KG1 (cell line): ENCODE measurements around the gene PPARG.

Experiments
- DNase-seq: peaks from one replicate; lab custom pipeline; 2025; lab: John Stamatoyannopoulos, UW

PPARG gene

GRCh38 chr3:12413721-12414255 is 124.9 kb downstream of the PPARG start:
- DNase-seq = no peak

DNA sequence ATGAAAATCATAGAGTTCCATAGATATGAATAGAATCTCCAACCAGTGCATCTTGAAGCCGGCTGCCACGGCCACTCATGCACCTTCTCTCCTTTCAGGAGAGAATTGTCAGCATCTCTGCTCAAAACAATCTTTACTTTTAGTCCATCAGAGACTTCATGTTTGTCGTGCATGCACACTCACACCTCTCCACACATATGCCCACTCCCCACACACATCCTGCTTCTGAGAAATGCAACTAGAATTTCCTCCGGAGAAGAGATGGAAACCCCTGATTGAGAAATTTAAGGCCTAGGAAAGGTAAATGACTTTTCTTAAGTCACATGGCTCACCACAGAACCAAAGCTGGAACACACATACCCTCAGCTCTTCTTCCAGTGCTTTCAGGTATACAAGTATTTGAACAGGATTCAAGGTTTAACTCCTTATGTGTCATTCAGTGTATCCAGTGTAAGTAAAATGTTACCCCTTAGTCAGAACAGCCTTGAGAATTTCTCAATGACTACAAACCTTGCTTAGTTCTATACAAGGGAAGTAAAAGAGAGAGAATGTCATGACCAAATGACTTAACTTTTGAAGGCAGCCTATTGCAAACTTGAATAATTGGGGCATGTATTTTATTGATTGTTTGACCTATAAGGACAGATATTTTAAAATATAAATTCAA is 126.3 kb downstream of the PPARG start:
- no peak for DNase-seq

DNA sequence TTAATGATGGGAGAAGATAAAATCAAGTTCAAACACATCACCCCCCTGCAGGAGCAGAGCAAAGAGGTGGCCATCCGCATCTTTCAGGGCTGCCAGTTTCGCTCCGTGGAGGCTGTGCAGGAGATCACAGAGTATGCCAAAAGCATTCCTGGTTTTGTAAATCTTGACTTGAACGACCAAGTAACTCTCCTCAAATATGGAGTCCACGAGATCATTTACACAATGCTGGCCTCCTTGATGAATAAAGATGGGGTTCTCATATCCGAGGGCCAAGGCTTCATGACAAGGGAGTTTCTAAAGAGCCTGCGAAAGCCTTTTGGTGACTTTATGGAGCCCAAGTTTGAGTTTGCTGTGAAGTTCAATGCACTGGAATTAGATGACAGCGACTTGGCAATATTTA is 127.9 kb downstream of the PPARG start:
- DNase-seq = no peak

GRCh38 chr3:12420393-12420792 is 131.5 kb downstream of the PPARG start:
- DNase-seq = no peak

GRCh38 chr3:12421132-12421531 is 132.3 kb downstream of the PPARG start:
- no peak for DNase-seq

GRCh38 chr3:12423131-12423530 is 134.3 kb downstream of the PPARG start:
- no peak for DNase-seq

DNA sequence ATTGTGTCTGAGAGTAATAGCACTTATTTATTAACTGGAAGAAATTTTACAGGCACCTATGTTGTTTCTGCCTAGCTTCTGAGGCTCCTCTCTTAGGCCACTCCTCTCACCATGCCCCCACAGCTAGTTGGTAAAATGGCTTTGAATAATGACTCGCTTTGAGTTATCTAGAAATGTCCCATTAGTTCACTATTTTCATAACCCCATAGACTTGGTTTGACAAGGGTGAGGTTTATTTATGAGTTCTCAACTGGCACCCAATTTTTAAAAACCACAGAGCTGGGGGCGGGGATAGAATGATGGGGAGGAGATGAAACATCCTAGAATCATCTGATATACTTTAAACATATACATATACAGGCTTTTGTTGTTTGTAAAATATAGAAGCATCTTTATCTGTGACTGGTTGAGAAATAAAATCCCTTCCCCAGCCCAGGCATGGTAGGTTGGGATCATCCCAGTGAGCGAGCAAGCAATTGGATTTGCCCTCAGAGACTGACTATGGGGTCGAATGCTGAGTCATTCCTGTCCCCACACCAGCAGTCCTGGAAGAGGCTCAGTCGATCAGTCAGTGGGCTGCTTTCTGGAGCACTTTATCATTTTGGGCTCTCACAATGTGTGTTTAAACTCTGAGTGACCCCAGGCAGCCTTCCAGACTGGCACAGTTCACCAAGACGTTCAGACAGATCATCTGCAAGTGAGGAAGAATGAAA is 135.2 kb downstream of the PPARG start:
- no peak for DNase-seq

- DNase-seq = no peak
Measured at GRCh38 chr3:12424635-12425319, 135.9 kb downstream of the PPARG start.

DNA sequence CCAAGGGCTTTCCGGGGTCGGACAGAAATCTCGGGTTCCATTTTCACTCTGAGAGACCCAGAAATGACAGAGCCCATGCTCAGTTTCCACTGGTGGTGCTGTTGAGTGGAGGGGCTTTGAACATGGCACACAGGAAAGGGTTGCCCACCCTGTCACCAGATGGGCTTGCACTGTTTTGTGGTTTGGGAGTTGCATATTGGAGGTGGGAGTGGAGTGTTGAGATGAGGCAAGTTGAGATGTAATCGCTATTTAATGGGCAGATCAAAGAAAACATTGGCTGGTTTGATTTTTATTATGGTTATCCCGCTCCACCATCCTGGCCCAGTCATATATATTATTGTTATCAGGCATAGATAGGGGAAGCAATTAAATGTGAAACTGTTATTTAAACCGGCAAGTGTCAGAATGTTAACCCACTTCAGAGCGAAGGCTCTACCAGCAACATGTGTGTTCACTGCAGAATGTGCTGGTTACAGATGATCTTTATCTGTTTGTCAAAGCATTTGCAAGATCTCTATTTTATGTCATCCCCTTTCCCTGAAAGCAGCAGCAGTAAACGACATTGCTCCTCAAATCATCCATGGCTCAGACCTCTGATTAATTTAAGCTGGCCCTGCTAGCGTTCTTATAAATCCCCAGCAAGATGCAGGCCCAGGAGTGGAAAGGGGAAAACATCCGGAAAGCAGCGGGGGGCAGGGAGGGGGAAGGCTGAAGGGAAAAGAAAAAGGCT is 137.1 kb downstream of the PPARG start:
- DNase-seq = no peak

DNA sequence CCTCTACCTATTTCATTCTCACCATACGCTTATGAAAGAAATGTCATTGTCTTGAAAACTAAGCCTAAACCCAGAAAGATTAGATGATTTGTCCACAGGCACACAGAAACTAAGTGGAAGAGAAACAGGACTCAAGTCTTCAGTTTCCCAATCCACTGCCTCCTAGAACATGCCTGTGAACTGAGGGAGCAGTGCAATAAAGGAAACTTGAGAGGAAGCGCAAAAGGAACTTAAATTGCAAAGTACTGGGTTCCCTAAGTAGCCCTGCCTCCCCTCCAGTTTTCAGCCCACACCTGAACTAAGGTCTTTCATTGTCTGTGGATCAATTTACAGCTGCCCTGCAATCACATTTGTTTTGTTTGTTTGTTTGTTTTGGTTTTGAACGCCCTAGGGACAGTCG is 138.7 kb downstream of the PPARG start:
- no peak for DNase-seq

GRCh38 chr3:12428126-12428525 is 139.3 kb downstream of the PPARG start:
- no peak for DNase-seq

DNA sequence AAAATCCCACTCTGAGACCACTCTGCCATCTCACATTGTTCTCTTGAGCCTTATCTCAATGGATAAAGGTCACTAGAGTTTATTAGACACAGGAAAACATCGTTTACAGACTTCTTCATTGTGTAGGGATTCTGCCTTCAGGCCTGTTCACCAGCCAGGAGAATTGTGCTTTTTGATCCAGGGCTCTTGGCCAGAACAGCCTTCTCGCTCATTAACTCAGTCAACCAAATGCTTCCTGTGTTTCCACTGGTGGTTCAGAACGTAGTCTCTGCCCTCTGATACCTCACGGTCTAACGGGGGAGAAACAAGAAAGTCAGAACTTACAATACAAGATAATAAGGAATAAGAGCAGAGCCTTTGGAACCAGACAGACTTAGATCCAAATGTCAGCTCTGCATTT is 141.2 kb downstream of the PPARG start:
- no peak for DNase-seq

DNA sequence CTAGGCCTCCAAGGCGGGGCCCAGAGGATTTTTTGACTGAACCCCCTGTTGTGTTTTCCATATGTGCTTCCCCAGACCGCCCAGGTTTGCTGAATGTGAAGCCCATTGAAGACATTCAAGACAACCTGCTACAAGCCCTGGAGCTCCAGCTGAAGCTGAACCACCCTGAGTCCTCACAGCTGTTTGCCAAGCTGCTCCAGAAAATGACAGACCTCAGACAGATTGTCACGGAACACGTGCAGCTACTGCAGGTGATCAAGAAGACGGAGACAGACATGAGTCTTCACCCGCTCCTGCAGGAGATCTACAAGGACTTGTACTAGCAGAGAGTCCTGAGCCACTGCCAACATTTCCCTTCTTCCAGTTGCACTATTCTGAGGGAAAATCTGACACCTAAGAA is 145.0 kb downstream of the PPARG start:
- DNase-seq = no peak

DNA sequence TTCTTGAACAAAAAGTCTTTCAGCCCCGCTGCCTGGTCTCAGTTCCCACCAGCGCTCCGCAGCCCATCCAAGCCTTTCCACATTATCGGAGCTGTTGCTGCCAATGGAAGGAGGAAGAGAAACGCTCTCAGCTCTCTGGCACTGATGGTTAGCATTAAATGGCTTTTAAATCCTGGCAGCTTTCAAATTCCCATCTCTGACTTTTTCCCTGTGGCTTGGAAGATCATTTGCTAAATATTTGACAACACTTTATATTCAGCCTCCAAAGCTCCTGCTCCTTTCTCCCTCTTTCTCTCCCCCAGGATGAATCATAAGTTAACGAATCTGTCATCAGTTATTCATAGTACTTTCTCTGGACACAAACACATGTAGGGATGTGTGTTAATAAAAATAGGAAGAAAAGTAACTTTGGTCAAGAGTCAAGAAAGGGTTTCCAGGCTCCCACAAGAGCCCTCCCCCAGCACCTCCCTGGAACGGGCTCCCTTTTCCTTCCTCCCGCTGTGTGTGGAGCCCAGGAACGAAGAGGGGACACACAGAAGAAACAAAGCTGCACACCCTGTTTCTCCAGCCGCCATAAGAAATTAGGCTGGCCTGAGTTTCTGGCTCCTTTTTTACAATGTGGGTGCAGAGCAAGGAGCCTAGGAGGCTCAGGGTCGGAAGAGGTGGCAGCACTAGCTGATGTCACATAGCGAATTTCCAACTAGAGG is 147.8 kb downstream of the PPARG start:
- DNase-seq = no peak

DNA sequence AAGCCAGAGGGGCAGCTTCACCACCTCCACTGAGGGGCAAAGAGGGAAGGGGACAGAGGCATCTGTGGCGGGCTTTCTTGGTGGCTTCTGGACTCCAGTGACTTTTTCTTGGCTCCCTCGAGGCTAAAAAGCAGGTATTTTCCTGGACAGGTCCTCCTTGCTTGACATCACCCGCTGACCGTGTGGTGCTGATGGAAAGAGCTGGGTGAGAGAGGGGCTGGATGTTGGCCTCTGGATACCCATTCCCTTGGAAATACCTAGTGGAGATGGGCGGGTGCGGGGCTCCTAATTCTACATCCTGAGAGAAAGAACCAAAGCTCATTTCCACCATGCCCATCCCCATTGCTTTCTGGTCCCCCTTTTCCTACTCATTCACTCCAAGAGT is 148.3 kb downstream of the PPARG start:
- no peak for DNase-seq

DNA sequence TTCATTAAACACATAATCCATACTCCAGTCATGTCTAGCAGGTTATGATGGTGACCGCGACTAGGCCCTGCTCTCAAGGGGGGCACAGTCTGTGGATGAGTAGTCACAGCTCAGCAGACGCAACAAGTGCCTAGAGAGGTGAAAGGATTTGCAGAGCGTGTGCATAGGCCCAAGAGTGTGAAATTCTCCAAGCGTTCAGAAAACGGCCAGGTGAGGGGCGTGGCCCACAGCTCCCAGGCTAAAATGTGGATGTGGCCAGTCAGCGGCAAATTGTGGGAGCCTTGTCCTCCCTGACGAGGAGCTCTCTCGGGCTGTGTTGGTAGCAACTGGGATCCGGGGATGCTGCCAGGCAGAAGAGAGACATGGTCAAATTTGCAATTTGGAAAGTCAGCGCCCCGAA is 149.0 kb downstream of the PPARG start:
- no peak for DNase-seq

GRCh38 chr3:12438318-12438717 is 149.4 kb downstream of the PPARG start:
- no peak for DNase-seq

DNA sequence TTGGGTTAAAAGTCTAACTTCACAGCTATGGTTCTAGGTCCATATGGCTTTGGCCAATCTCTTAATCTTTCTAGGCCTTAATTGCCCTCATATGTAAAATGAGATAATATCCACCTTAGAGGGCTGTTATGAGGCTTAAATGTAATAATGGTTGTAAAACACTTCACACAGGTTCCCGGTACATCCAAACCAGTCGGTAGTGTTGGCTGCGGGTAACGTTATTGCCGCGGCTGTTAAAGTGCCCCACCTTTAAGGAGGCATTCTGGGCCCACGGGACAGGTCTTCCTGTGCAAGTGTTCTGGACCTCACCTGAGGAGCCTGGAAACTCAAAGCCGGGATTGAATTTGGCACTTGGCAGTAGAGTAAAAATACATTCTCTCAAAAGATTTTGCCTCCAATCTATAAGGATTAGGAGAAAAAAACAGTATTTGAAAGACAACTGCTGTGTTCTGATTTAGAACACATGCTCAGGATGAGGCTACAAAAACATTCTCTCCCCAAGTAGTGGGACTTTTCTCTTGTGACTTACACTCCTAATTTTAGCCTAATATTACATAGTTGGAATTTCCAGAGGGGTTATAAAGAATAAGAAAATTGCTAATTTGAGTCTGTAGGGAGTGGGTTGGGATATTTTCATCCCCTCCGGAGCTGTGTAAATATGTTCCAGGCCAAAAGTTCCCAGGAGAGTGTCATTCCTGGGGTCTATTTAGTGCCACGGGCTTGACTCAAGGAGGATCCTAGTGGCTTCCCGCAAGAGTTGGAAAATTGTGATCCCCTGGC is 150.5 kb downstream of the PPARG start:
- no peak for DNase-seq

- DNase-seq = no peak
Measured at GRCh38 chr3:12440927-12441714, 152.3 kb downstream of the PPARG start.
